Sigmoid colon (tissue), 7 donors: ENCODE data around the gene FARSA. TPM values are rescaled to one million over a fixed set of nuclear protein-coding genes. Genes with fewer than 3 reads are reported as not detected.
"Not testable (repeated sequence)": the region's sequence is repeated elsewhere in the genome, so short reads cannot be mapped to it uniquely, and the experiment has no call there.

Experiments used
- DNase-seq: peaks from one replicate; pipeline ENCODE4 v3.0.0-alpha.2; 2019
- H3K27ac ChIP-seq, 4 donors: fragments of 200-600 bp; sonication (generic); one replicate each; pipeline ENCODE4 v1.5.1; 2016 to 2019; ENCODE audit warnings: mild to moderate bottlenecking in 1 of 4
- H3K27me3 ChIP-seq, 3 donors: fragments of 200-600 bp; sonication (generic); one replicate each; pipeline ENCODE4 v1.5.1; 2019; ENCODE audit warnings: mild to moderate bottlenecking in 1 of 3
- H3K36me3 ChIP-seq, 4 donors: fragments of 200-600 bp; sonication (generic); one replicate each; pipeline ENCODE4 v1.5.1; 2016 to 2019
- H3K4me1 ChIP-seq, 4 donors: fragments of 200-600 bp; sonication (generic); one replicate each; pipeline ENCODE4 v1.5.1; 2017 to 2019
- H3K4me3 ChIP-seq, 4 donors: fragments of 200-600 bp; sonication (generic); one replicate each; pipeline ENCODE4 v1.5.1; 2017 to 2019; ENCODE audit warnings: mild to moderate bottlenecking in 2 of 4, moderate library complexity in 1 of 4
- H3K9me3 ChIP-seq, 4 donors: fragments of 200-600 bp in 3 of 4; sonication (generic) in 3 of 4; one replicate each; pipeline versions ENCODE4 v1.5.1 to v1.6.1; 2013 to 2019
- CTCF ChIP-seq, 4 experiments: fragments of 450-650 bp in 3 of 4; fragments of 200-600 bp in 1 of 4; IDR thresholded peaks; one replicate each; pipeline ENCODE4 v1.5.1; 2016 to 2019; ENCODE audit warnings: antibody characterized with exemption in 4 of 4, mild to moderate bottlenecking in 3 of 4, moderate library complexity in 2 of 4
- EP300 ChIP-seq, 4 donors: sonication (generic); formaldehyde crosslinking; IDR thresholded peaks; one replicate each; pipeline ENCODE4 v1.6.1; 2017; ENCODE audit warnings: antibody characterized with exemption in 4 of 4
- POLR2A ChIP-seq, 2 donors: fragments of 450-650 bp; IDR thresholded peaks; one replicate each; pipeline ENCODE4 v1.6.1; 2016; ENCODE audit warnings: antibody characterized with exemption in 2 of 2, mild to moderate bottlenecking in 2 of 2, moderate library complexity in 2 of 2
- POLR2AphosphoS5 ChIP-seq, 4 donors: sonication (generic); formaldehyde crosslinking; IDR thresholded peaks; one replicate each; pipeline ENCODE4 v1.6.1; 2017; ENCODE audit warnings: antibody characterized with exemption in 4 of 4
- WGBS, 2 donors: extraction: QIAGEN DNeasy Blood & Tissue Kit; methylation state at CpG; one replicate each; pipeline ENCODE4 v1.1.7; 2013; 5-methylcytosine and 5-hydroxymethylcytosine counted together
- intact Hi-C: fragments of 100-400 bp; cut with DNase I; formaldehyde crosslinking; loops from one replicate; pipeline ENCODE4 v1.15.1; 2023
- polyA plus RNA-seq, 3 donors: library from polyadenylated mRNA; stranded (reverse); fragments of 200-250 nt; gene quantifications; one replicate each; pipeline ENCODE4 v1.2.3, GENCODE V29; 2013
- total RNA-seq, 4 donors: library from RNA; depleted of rRNA; stranded (reverse); fragments of >200 nt; gene quantifications; one replicate each; pipeline ENCODE4 v1.1.0, GENCODE V29; 2016
- donor health status: healthy with polysubstance abuse.
- donor health status: Bipolar disorder and iron deficiency.
- donor health status: healthy.

Gene FARSA
- total and polyA plus RNA-seq, 7 donors = 21.4 to 86.8 (median 31.6) TPM

- peak in 1 of 2 donors; percentile 45 for TF ChIP-seq POLR2A (IDR thresholded peaks at IDR 0.05)
- TF ChIP-seq CTCF (IDR thresholded peaks at IDR 0.05) = no peak
- peak; percentile 32 to 86 (median 72) for TF ChIP-seq POLR2AphosphoS5 (IDR thresholded peaks at IDR 0.05)
- no peak for TF ChIP-seq EP300 (IDR thresholded peaks at IDR 0.05)
- H3K4me3 ChIP-seq = peak within 1 kb of the TSS; percentile 73 to 96 (median 91)
- peaks cover 0 to 43% (median 29%) of the 10 kb centered on the region in 4 donors for H3K4me1 ChIP-seq
- intact Hi-C loops = no loop called here
- peak; percentile 88 for DNase-seq
- H3K9me3 ChIP-seq = no peaks in the 10 kb centered on the region
- H3K36me3 ChIP-seq = peaks cover 9 to 31% (median 19%) of the 10 kb centered on the region in 4 donors
- H3K27me3 ChIP-seq = no peaks in the 10 kb centered on the region
- H3K27ac ChIP-seq = peak within 1 kb of the TSS; percentile 91 to 94 (median 92)
- 2 to 4% methylated on average over 84 of the region's 84 CpGs for WGBS, 2 donors
Observed at GRCh38 chr19:12956446-12957388, 23.2 kb upstream of the FARSA start, which contains the start of gene GADD45GIP1. GADD45GIP1 (minus strand) TSS chr19:12957223; CDS start chr19:12957212, 11 bp downstream.

GRCh38 chr19:12955996-12956395 is 22.5 kb upstream of the FARSA start:
- no peak for DNase-seq

GRCh38 chr19:12955575-12955974 is 22.1 kb upstream of the FARSA start:
- H3K27ac ChIP-seq = peak overlapping the region in 3 of 4 donors; percentile 91 to 94 (median 92)
- H3K9me3 ChIP-seq, intact Hi-C loops, H3K27me3 ChIP-seq, DNase-seq: not testable (repeated sequence)
- H3K4me3 ChIP-seq = peak overlapping the region in 1 of 4 donors; percentile 91
- H3K36me3 ChIP-seq = peaks cover 11 to 42% (median 27%) of the 10 kb centered on the region in 4 donors
- 86 to 92% methylated on average over 9 of the region's 9 CpGs for WGBS, 2 donors
- H3K4me1 ChIP-seq = peaks cover 0 to 43% (median 29%) of the 10 kb centered on the region in 4 donors

More at GRCh38 chr19:12955996-12956395, 22.5 kb upstream of the FARSA start:
- Histone ChIP-seq H3K27ac (peak overlapping the region; percentile 91 to 94 (median 92)), H3K4me3 (peak overlapping the region; percentile 73 to 96 (median 91)), H3K27me3 (no peaks in the 10 kb centered on the region), H3K9me3 (no peaks in the 10 kb centered on the region), H3K36me3 (peaks cover 9 to 38% (median 24%) of the 10 kb centered on the region in 4 donors), H3K4me1 (peaks cover 0 to 43% (median 29%) of the 10 kb centered on the region in 4 donors)
- WGBS, 2 donors = 53 to 67% methylated on average over 12 of the region's 12 CpGs
- intact Hi-C loops = no loop called here
- TF ChIP-seq CTCF (IDR thresholded peaks at IDR 0.05) (no peak), POLR2AphosphoS5 (IDR thresholded peaks at IDR 0.05) (no peak), EP300 (IDR thresholded peaks at IDR 0.05) (no peak), POLR2A (IDR thresholded peaks at IDR 0.05) (no peak)

GRCh38 chr19:12954612-12954962 is 21.1 kb upstream of the FARSA start:
- DNase-seq = no peak
- Histone ChIP-seq H3K27me3 (no peaks in the 10 kb centered on the region), H3K27ac (peak overlapping the region in 2 of 4 donors; percentile 10 to 38), H3K36me3 (peaks cover 19 to 52% (median 36%) of the 10 kb centered on the region in 4 donors), H3K9me3 (no peaks in the 10 kb centered on the region), H3K4me3 (no peak overlapping the region), H3K4me1 (peaks cover 0 to 43% (median 29%) of the 10 kb centered on the region in 4 donors)
- intact Hi-C loops = no loop called here
- no peak for TF ChIP-seq EP300 (IDR thresholded peaks at IDR 0.05)
- no peak for TF ChIP-seq POLR2A (IDR thresholded peaks at IDR 0.05)
- TF ChIP-seq CTCF (IDR thresholded peaks at IDR 0.05) = no peak
- no peak for TF ChIP-seq POLR2AphosphoS5 (IDR thresholded peaks at IDR 0.05)
- 15 to 31% methylated on average over 1 of the region's 1 CpG for WGBS, 2 donors
